Mesenchymal stem cell (in vitro differentiated cells and primary cell): Measurements from ENCODE around the gene SSR4.

Experiments used
- DNase-seq: peaks from one replicate; pipeline ENCODE4 v3.0.0-alpha.2; 2013
- H2AFZ ChIP-seq: one replicate; pipeline ENCODE4 v1.6.1; 2013; ENCODE audit warnings: low read depth, mild to moderate bottlenecking, control low read depth, inconsistent platforms, low read length, moderate library complexity
- H2AK5ac ChIP-seq: 2 replicates; pipeline ENCODE4 v1.6.1; 2013; ENCODE audit warnings: low read length, moderate library complexity, mild to moderate bottlenecking, inconsistent platforms; ENCODE audit not compliant: severe bottlenecking
- H2BK120ac ChIP-seq: one replicate; pipeline ENCODE4 v1.6.1; 2013; ENCODE audit warnings: low read depth, mild to moderate bottlenecking, inconsistent platforms, low read length, moderate library complexity
- H2BK12ac ChIP-seq, 2 experiments: one replicate each; pipeline ENCODE4 v1.6.1; 2013; ENCODE audit warnings: inconsistent platforms in 2 of 2, low read length in 2 of 2, mild to moderate bottlenecking in 2 of 2, moderate library complexity in 2 of 2, control low read depth in 1 of 2
- H2BK15ac ChIP-seq: one replicate; pipeline ENCODE4 v1.6.1; 2013; ENCODE audit warnings: mild to moderate bottlenecking, low read depth, inconsistent platforms; ENCODE audit not compliant: poor library complexity, severe bottlenecking
- H2BK5ac ChIP-seq: 2 replicates; pipeline ENCODE4 v1.6.1; 2013; ENCODE audit warnings: low read depth, mild to moderate bottlenecking, low read length, control low read depth, inconsistent platforms; ENCODE audit not compliant: poor library complexity, severe bottlenecking
- H3K14ac ChIP-seq, 2 experiments: one replicate each; pipeline ENCODE4 v1.6.1; 2013; ENCODE audit warnings: inconsistent platforms in 2 of 2, low read length in 2 of 2, control low read depth in 1 of 2, mild to moderate bottlenecking in 1 of 2, moderate library complexity in 1 of 2
- H3K18ac ChIP-seq, 2 experiments: one replicate each; pipeline ENCODE4 v1.6.1; 2013; ENCODE audit warnings: inconsistent platforms in 2 of 2, low read length in 2 of 2, control low read depth in 1 of 2, low read depth in 1 of 2, mild to moderate bottlenecking in 1 of 2
- H3K23ac ChIP-seq, 2 experiments: one replicate each; pipeline ENCODE4 v1.6.1; 2013; ENCODE audit warnings: inconsistent platforms in 2 of 2, low read length in 2 of 2, mild to moderate bottlenecking in 2 of 2, moderate library complexity in 2 of 2, control low read depth in 1 of 2
- H3K27ac ChIP-seq: 2 replicates; pipeline ENCODE4 v1.5.1; 2013; ENCODE audit warnings: mild to moderate bottlenecking, moderate library complexity, low read length, control low read depth, inconsistent platforms; ENCODE audit not compliant: poor library complexity, severe bottlenecking
- H3K27me3 ChIP-seq, 2 experiments: 2 replicates each; pipeline versions ENCODE4 v1.6.1 to v1.7.0; 2013; ENCODE audit warnings: low read length in 2 of 2, mild to moderate bottlenecking in 2 of 2, moderate library complexity in 2 of 2, control low read depth in 1 of 2, inconsistent platforms in 1 of 2; ENCODE audit not compliant: control insufficient read depth in 1 of 2, insufficient read depth in 1 of 2
- H3K36me3 ChIP-seq, 2 experiments: 2 replicates each; pipeline versions ENCODE4 v1.6.1 to v1.7.0; 2013; ENCODE audit warnings: low read length in 2 of 2, control low read depth in 1 of 2, inconsistent platforms in 1 of 2, low read depth in 1 of 2, mild to moderate bottlenecking in 1 of 2; ENCODE audit not compliant: insufficient read depth in 2 of 2, control insufficient read depth in 1 of 2
- H3K4ac ChIP-seq, 2 experiments: one replicate each; pipeline ENCODE4 v1.6.1; 2013; ENCODE audit warnings: inconsistent platforms in 2 of 2, low read length in 2 of 2, mild to moderate bottlenecking in 2 of 2, moderate library complexity in 2 of 2, control low read depth in 1 of 2, low read depth in 1 of 2
- H3K4me1 ChIP-seq: 2 replicates; pipeline ENCODE4 v1.6.1; 2013; ENCODE audit warnings: low read depth, low read length, control low read depth; ENCODE audit not compliant: control insufficient read depth, insufficient read depth
- H3K4me2 ChIP-seq: 2 replicates; pipeline ENCODE4 v1.6.1; 2013; ENCODE audit warnings: low read length, mild to moderate bottlenecking, inconsistent platforms; ENCODE audit not compliant: poor library complexity, severe bottlenecking
- H3K4me3 ChIP-seq, 2 experiments: 2 replicates each; pipeline versions ENCODE4 v1.5.1 to v1.7.0; 2013; ENCODE audit warnings: low read length in 2 of 2, mild to moderate bottlenecking in 2 of 2, control low read depth in 1 of 2, low read depth in 1 of 2; ENCODE audit not compliant: insufficient read depth in 1 of 2
- H3K79me1 ChIP-seq: replicated peaks from 2 replicates; pipeline ENCODE4 v1.6.1; 2013; ENCODE audit warnings: mild to moderate bottlenecking, control low read depth, low read length, inconsistent platforms; ENCODE audit not compliant: poor library complexity, severe bottlenecking
- H3K9ac ChIP-seq: 2 replicates; pipeline ENCODE4 v1.7.0; 2013; ENCODE audit warnings: mild to moderate bottlenecking, low read length, moderate library complexity
- H3K9me3 ChIP-seq: 2 replicates; pipeline ENCODE4 v1.7.0; 2013; ENCODE audit warnings: mild to moderate bottlenecking, low read length; ENCODE audit not compliant: control insufficient read depth
- H4K8ac ChIP-seq: one replicate; pipeline ENCODE4 v1.6.1; 2013; ENCODE audit warnings: inconsistent platforms, mild to moderate bottlenecking, low read length, moderate library complexity
- H4K91ac ChIP-seq: one replicate; pipeline ENCODE4 v1.6.1; 2013; ENCODE audit warnings: mild to moderate bottlenecking, low read length, inconsistent platforms
- WGBS: methylation state at CpG from one replicate; pipeline ENCODE4 v1.1.7; 2013; ENCODE audit warnings: mixed read lengths; 5-methylcytosine and 5-hydroxymethylcytosine counted together

Gene SSR4

DNA sequence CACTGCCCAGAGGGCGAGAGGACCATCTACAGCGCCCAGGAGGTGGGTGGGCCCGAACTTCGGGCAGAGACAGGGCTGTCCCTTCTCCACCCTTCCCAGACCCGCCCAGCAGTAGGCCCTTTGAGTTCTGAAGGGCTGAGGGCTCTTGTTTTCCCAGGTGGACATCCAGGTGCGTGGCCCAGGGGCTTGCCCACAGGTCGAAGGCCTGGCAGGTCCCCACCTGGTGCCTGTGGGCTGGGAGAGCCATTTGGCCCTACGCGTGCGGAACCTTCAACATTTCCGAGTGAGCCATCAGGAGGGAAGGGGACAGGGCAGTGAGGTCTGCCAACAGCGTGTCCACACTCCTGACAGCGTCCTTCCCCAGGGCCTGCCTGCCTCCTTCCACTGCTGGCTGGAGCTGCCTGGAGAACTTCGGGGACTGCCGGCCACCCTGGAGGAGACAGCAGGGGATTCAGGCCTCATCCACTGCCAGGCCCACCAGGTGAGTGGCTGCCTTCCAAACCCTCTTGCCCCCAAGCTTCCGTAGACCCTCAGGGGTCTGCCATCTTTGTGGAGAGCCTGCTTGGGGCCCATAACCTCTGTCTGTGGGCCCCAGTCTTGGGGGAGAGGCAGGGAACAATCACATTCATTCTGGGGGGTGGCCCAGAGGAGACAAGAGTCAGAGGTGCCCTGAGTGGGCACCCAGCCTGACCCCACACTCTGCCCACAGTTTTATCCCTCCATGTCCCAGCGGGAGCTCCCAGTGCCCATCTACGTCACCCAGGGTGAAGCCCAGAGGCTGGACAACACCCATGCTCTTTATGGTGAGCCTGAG, 23.7 kb upstream of the SSR4 start:
- Histone ChIP-seq H3K27me3 (no peaks in the 10 kb centered on the region), H3K9ac (no peak overlapping the region), H3K23ac (no peak overlapping the region), H3K4me1 (peaks cover 13% of the 10 kb centered on the region), H2BK15ac (no peak overlapping the region), H2AK5ac (no peak overlapping the region), H4K8ac (no peak overlapping the region), H3K4ac (no peak overlapping the region), H3K9me3 (no peaks in the 10 kb centered on the region), H3K14ac (no peak overlapping the region), H2BK12ac (no peak overlapping the region), H4K91ac (no peak overlapping the region), H3K79me1 (peaks cover 2% of the 10 kb centered on the region), H3K4me3 (no peak overlapping the region), H3K18ac (no peak overlapping the region), H2BK120ac (no peak overlapping the region), H3K27ac (no peak overlapping the region), H3K4me2 (no peak overlapping the region), H2BK5ac (no peak overlapping the region), H3K36me3 (peaks cover 6 to 90% of the 10 kb centered on the region in 2 experiments), H2AFZ (no peak overlapping the region)
- WGBS = 95% methylated on average over 7 of the region's 18 CpGs
- no peak for DNase-seq

DNA sequence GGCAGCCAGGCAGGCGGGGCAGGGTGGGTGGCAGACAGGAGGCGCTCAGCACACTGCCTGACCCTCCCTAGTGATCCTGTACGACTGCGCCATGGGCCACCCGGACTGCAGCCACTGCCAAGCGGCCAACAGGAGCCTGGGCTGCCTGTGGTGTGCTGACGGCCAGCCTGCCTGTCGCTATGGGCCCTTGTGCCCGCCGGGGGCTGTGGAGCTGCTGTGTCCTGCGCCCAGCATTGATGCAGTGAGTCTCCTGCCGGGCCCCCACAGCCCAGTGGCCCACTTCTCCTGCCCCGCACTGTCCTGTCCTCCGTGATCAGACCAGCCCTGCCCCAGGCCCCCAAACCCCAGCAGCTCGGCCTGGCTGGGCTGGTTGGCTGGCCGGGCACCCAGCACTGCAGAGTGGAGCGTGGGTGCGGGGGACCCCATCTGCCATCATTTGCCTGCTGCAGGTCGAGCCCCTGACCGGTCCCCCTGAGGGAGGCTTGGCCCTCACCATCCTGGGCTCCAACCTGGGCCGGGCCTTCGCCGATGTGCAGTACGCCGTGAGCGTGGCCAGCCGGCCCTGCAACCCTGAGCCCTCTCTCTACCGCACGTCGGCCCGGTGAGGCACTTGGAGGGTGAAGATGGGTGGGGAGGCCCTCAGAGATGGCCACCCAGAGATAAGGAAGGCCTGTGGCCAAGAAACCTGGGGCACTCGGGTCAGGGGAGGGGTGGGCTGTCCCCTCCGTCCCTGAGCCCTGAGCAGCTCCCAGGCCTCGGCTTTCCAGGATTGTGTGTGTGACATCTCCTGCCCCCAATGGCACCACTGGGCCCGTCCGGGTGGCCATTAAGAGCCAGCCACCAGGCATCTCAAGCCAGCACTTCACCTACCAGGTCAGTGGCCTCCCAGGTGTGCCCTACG, 22.8 kb upstream of the SSR4 start:
- Histone ChIP-seq H3K27ac (no peak overlapping the region), H3K4me3 (no peak overlapping the region), H2BK15ac (no peak overlapping the region), H3K9ac (no peak overlapping the region), H4K91ac (no peak overlapping the region), H2BK12ac (no peak overlapping the region), H3K36me3 (peaks cover 6 to 96% of the 10 kb centered on the region in 2 experiments), H3K23ac (no peak overlapping the region), H3K79me1 (peaks cover 2% of the 10 kb centered on the region), H3K4me1 (peaks cover 7% of the 10 kb centered on the region), H3K4ac (no peak overlapping the region), H3K18ac (peak overlapping the region in 1 of 2 experiments; percentile 0), H2AK5ac (no peak overlapping the region), H3K27me3 (no peaks in the 10 kb centered on the region), H3K4me2 (no peak overlapping the region), H3K14ac (no peak overlapping the region), H2BK5ac (no peak overlapping the region), H2AFZ (no peak overlapping the region), H3K9me3 (no peaks in the 10 kb centered on the region), H2BK120ac (no peak overlapping the region), H4K8ac (no peak overlapping the region)
- no peak for DNase-seq
- WGBS = 88% methylated on average over 17 of the region's 37 CpGs

DNA sequence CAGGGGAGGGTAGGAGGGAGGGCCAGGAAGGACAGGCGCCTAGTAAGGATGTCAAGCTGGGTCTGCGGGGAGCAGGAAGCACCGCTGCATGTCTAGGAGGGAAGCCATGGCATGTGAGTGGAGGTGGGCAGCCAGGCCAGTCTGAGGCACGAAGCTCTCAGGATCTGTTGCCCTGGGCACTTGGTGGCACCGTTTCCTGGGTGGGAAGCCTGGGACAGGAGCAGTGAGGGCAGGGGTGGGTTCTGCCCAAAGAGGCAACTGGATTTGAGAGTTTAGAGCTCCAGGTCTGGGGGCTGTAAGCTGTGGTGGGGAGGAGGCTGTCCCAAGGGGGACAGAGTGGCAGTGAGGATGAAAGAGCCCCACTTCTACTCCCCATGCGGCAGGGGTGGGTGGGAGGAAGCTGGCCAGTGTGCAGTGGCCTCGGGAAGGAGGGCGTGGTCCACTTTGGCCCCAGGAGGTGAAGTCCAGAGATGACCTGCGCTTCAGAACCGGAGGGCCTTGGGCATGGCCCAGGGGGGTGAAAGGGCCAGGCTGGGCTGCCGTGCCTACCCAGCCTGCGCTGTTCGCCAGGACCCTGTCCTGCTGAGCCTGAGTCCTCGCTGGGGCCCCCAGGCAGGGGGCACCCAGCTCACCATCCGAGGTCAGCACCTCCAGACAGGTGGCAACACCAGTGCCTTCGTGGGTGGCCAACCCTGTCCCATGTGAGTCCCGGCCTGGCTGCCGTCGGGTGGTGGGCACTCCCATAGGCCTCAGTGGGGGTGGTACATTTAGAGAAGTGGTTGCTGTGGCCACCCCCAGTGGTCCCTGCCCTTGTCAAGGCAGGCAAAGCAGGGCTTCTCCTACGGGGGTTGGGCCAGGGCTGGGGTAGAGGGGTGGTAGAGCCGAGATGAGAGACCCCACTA, 21.9 kb upstream of the SSR4 start:
- H2BK12ac ChIP-seq = no peak overlapping the region
- no peaks in the 10 kb centered on the region for H3K27me3 ChIP-seq
- no peak overlapping the region for H4K91ac ChIP-seq
- no peak overlapping the region for H2BK120ac ChIP-seq
- H2BK15ac ChIP-seq = no peak overlapping the region
- no peak overlapping the region for H3K27ac ChIP-seq
- no peak overlapping the region for H2BK5ac ChIP-seq
- no peak for DNase-seq
- H3K4me1 ChIP-seq = peaks cover 1% of the 10 kb centered on the region
- no peak overlapping the region for H3K4ac ChIP-seq
- WGBS = 84% methylated on average over 15 of the region's 21 CpGs
- no peak overlapping the region for H3K4me2 ChIP-seq
- no peak overlapping the region for H3K4me3 ChIP-seq
- H3K14ac ChIP-seq = no peak overlapping the region
- no peak overlapping the region for H3K9ac ChIP-seq
- peaks cover 6 to 97% of the 10 kb centered on the region in 2 experiments for H3K36me3 ChIP-seq
- peaks cover 2% of the 10 kb centered on the region for H3K79me1 ChIP-seq
- no peak overlapping the region for H2AFZ ChIP-seq
- no peaks in the 10 kb centered on the region for H3K9me3 ChIP-seq
- H3K18ac ChIP-seq = peak overlapping the region in 1 of 2 experiments; percentile 0
- no peak overlapping the region for H4K8ac ChIP-seq
- H3K23ac ChIP-seq = no peak overlapping the region
- H2AK5ac ChIP-seq = no peak overlapping the region
